Skeletal muscle satellite cell (primary cell): Measurements from ENCODE around the gene FNDC5.

Experiments
- H3K27me3 ChIP-seq: 2 replicates; pipeline ENCODE4 v1.7.0; 2013; ENCODE audit warnings: low read length; ENCODE audit not compliant: control insufficient read depth, insufficient read depth
- H3K36me3 ChIP-seq: 2 replicates; pipeline ENCODE4 v1.7.0; 2013; ENCODE audit warnings: mild to moderate bottlenecking, control low read depth, low read length; ENCODE audit not compliant: insufficient read depth
- H3K4me1 ChIP-seq: 2 replicates; pipeline ENCODE4 v1.7.0; 2013; ENCODE audit warnings: low read length; ENCODE audit not compliant: control insufficient read depth, insufficient read depth
- H3K4me2 ChIP-seq: 2 replicates; pipeline ENCODE4 v1.7.0; 2013; ENCODE audit warnings: mild to moderate bottlenecking, low read length
- H3K4me3 ChIP-seq: 2 replicates; pipeline ENCODE4 v1.7.0; 2013; ENCODE audit warnings: low read length
- H3K9ac ChIP-seq: 2 replicates; pipeline ENCODE4 v1.7.0; 2013; ENCODE audit warnings: mild to moderate bottlenecking, low read depth, low read length, moderate library complexity
- H3K9me3 ChIP-seq: replicated peaks from 2 replicates; pipeline ENCODE4 v1.7.0; 2013; ENCODE audit warnings: mild to moderate bottlenecking, control low read depth, low read length

FNDC5 gene

DNA sequence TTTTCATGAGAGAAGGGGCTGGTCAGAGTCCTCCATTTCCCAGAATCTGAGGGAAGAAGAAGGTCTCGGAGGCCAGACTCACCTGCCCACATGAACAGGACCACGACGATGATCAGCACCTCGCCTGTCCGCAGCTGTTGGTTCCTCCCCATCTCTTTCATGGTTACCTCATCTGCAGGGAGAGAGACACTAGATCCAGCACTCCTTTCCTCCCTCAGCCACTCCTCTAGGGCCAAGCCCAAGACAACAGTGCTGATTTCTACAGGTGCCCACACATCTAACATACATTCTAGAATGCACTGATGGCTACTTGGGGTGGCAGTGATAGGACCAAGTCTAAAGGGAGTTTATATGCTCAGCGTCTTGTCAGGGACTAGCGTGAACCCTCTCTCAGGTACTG, 3.0 kb downstream of the FNDC5 start:
- H3K4me1 ChIP-seq, result peaks cover 15% of the 10 kb centered on the region
- H3K9me3 ChIP-seq, result no peaks in the 10 kb centered on the region
- H3K9ac ChIP-seq, result no peak overlapping the region
- H3K36me3 ChIP-seq, result peaks cover 4% of the 10 kb centered on the region
- no peak overlapping the region for H3K4me3 ChIP-seq
- peaks cover 12% of the 10 kb centered on the region for H3K27me3 ChIP-seq
- no peak overlapping the region for H3K4me2 ChIP-seq

DNA sequence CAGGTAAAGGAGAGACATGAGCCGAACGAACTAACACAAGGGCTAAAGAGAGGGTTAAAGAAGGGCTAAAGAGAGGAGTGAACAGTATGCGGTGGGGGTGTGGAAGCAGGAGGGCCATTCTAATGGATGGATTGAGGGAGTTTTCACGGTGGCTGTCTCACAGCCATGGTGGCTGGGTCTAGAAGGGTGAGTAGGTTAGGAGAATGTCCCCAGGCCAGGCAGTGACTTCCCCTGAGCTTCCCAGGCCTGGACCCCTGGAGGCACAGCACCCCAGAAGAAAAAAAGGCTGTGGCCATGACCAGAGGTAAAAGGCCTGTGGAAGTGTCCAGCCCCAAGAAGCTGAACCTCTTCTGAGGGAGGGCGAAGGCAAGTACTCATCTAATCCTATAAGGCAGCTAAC, 3.6 kb downstream of the FNDC5 start:
- peaks cover 4% of the 10 kb centered on the region for H3K36me3 ChIP-seq
- H3K4me2 ChIP-seq, result no peak overlapping the region
- no peak overlapping the region for H3K4me3 ChIP-seq
- peaks cover 11% of the 10 kb centered on the region for H3K27me3 ChIP-seq
- H3K9ac ChIP-seq, result no peak overlapping the region
- no peaks in the 10 kb centered on the region for H3K9me3 ChIP-seq
- peaks cover 13% of the 10 kb centered on the region for H3K4me1 ChIP-seq

DNA sequence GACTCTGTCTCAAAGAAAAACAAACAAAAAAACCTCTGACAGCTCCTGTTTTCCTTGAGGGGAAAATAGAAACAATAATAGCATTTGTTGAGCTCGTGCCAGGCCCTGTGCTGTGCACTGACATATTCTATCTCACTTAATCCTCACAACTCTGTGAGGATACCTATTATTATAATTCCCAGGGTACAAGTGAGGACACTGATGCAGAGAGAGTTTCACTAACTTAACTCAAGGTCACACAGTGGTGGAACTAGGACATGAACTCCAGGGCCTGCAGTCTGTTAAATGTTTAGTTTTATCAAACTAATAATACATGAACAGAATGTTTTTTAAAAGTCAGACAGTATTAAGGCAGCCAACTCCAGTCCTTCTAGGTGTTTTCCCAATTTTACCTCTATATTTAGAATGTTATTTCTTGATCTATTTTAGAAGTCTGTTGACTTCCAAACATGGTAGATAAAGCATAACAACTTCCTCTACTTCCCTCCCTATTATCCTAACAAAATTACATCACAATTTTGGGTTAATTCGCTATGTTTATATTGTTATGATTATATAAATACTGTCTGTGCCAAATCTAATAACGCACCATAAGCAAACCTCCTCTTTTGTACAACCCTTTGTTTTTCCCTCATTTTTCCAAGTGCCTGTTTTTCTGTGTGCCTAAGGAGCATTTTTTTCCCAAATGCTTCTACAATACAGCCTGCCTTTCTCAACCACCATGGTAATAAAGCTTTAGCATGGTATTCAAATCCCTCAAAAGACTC, 4.9 kb downstream of the FNDC5 start:
- peaks cover 3% of the 10 kb centered on the region for H3K27me3 ChIP-seq
- H3K4me2 ChIP-seq, result no peak overlapping the region
- peaks cover 4% of the 10 kb centered on the region for H3K36me3 ChIP-seq
- H3K9ac ChIP-seq, result no peak overlapping the region
- H3K9me3 ChIP-seq, result no peaks in the 10 kb centered on the region
- H3K4me1 ChIP-seq, result peaks cover 10% of the 10 kb centered on the region
- H3K4me3 ChIP-seq, result no peak overlapping the region

DNA sequence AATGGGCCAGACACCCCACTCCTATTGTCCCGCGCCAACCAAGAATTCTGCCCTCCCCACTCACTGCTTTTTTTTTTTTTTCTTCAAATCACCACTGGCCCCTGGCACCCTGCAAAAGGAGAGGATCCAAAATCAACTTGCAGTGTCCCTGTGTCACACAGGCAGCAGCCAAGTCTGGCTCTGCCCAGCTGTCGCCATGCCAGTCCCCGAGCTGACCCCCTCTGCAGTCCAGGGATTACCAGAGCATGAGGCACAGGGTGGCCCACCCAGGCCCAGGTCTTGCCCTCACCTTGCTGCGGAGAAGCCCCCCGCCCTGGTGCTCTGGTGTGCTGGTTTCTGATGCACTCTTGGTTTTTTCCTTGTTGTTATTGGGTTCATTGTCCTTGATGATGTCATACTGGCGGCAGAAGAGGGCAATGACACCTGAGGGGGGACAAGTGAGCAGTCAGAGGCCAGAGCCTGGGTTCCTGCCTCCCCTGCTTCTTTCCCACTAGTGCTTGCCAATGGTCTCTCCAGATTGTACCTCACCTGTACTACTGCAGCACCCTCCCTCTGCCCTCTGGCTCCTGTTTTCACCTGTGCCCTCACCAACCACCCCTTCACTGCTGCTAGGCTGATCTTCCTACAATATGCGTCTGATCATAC, 6.2 kb downstream of the FNDC5 start:
- Histone ChIP-seq H3K4me2 (no peak overlapping the region), H3K36me3 (peaks cover 6% of the 10 kb centered on the region), H3K4me1 (peaks cover 5% of the 10 kb centered on the region), H3K9me3 (no peaks in the 10 kb centered on the region), H3K9ac (no peak overlapping the region), H3K27me3 (no peaks in the 10 kb centered on the region), H3K4me3 (no peak overlapping the region)

DNA sequence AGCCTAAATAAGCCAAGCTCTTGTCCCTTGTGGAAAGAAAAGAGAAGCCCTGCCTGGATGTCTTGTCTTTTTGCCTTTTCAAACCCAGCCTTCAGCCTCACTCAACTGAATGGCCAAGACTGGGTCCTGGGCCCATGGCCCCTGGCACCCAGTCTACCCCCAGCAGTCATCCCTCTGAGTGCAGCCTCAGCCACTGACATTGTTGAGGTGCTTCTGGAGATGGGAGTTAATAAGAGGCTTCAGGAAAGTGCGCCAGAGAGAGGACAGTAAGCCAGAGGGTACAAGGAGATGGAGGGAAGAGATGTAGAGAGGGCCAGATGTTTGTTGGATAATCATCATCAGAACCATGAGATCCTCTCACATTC, 6.8 kb downstream of the FNDC5 start:
- H3K9me3 ChIP-seq, result no peaks in the 10 kb centered on the region
- peaks cover 5% of the 10 kb centered on the region for H3K4me1 ChIP-seq
- no peak overlapping the region for H3K4me2 ChIP-seq
- no peak overlapping the region for H3K4me3 ChIP-seq
- H3K36me3 ChIP-seq, result peaks cover 10% of the 10 kb centered on the region
- no peak overlapping the region for H3K9ac ChIP-seq
- no peaks in the 10 kb centered on the region for H3K27me3 ChIP-seq

DNA sequence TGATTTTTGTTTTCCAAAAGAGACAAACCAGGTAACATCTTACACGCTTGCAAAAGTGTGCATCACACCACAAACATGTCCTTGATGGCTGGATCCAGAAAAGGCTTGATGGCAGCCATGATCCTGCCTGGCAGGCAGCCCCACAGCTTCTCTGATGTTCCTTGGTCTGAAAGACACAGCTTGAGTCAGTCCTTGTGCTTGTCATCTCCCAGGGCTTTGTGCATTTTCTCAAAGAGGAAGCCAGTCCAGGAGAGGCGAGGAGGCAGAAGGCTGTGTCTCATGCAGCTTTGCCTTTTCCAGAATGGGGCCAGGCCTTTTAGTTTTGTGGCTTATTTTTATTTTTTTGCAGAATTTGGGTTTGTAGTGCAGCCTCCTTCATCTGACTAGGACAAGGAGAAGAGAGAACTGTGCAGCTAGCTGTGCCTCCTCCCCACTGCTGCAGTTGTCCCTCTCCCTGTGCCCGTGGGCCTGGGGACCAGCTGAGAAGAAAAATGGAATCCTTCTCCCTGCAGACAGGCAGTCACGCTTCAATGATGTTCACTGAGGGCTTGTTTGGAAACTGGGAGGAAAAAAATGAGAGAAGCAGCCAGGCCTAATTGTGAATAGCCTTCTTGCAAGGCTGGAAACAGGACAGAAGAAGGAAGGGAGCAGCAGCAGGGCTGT, 7.4 kb downstream of the FNDC5 start:
- H3K9ac ChIP-seq, result no peak overlapping the region
- no peaks in the 10 kb centered on the region for H3K27me3 ChIP-seq
- no peak overlapping the region for H3K4me3 ChIP-seq
- H3K4me1 ChIP-seq, result peaks cover 5% of the 10 kb centered on the region
- H3K36me3 ChIP-seq, result peaks cover 10% of the 10 kb centered on the region
- no peaks in the 10 kb centered on the region for H3K9me3 ChIP-seq
- no peak overlapping the region for H3K4me2 ChIP-seq

DNA sequence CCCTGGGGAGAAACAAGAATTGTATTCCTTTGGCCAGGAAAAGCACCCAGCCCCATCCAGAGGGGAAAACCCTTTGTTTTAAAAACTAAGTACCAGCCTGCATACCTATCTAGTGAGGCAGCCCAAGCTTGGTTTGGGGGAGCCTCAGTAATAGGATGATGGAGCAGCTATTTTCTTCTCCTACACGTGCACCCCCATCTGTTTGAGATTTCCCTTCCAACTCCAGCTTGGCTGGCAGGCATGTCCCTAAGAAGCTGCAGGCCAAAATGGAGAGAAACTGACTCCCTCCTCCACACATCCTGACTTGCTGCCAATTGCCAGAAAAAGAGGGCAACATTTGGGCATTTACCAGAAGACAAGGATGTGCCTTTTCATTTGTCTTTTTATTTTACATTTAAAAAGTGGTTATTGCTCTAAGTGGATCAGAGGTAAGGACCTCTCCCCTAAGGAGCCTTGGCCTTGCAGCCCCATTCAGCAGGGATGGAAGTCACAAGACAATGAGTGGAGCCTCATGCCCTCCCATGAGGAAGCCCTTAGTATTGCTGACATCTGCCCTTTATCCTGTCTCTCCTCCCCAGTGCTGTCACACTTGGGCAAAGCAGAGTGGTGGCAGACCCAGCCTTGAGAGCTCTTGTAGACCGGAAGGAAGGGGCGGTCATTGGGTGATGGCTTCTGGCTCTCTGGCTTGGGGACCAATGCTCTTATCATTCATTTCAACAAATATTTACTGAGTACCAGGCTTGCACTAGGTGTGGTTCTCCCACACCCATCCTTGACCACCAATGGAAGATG, 8.6 kb downstream of the FNDC5 start:
- Histone ChIP-seq H3K9me3 (no peaks in the 10 kb centered on the region), H3K36me3 (peaks cover 10% of the 10 kb centered on the region), H3K4me2 (no peak overlapping the region), H3K9ac (no peak overlapping the region), H3K27me3 (no peaks in the 10 kb centered on the region), H3K4me3 (no peak overlapping the region), H3K4me1 (peaks cover 5% of the 10 kb centered on the region)

DNA sequence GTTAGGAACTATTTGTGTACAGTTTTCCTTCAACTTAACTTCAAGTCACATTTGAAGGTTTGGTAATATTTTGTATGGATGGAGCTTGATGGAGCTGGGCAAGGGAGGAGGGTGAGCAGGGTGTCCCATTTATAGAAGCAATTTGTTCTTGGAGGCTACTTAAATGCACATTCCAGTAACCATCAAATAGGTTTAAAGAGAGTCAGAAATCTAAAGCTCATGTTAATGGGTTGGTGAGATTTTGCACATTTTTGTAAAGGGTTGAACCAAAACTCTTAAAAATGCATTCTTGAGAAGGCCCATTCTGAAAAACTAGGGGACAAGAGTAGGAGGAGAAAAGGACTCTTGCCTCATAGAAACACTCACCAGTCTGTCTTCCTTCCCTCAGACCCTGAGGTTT, 10.1 kb downstream of the FNDC5 start:
- peaks cover 19% of the 10 kb centered on the region for H3K36me3 ChIP-seq
- H3K4me2 ChIP-seq, result no peak overlapping the region
- H3K9me3 ChIP-seq, result no peaks in the 10 kb centered on the region

DNA sequence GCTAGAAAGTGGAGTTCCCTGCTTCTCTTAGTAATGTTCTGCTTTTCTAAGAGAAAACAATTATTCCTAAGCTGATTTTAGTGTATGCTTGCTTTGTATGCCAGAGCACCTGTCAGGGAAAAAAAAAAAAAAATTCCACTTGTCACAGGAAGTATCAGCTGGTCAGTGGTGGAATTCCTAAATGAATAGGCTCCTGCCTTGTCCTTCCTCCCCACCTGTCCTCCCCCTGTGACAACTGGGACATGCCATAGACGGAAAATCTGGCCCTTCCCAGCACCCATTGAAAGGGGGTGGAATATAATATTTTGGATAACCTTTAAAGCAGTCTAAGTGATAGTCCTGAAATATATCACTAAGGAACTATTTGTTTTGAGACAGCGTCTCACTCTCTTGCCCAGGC, 10.8 kb downstream of the FNDC5 start:
- no peak overlapping the region for H3K9ac ChIP-seq
- H3K36me3 ChIP-seq, result peaks cover 19% of the 10 kb centered on the region
- no peaks in the 10 kb centered on the region for H3K9me3 ChIP-seq
- H3K4me2 ChIP-seq, result no peak overlapping the region
- no peak overlapping the region for H3K4me3 ChIP-seq
- peaks cover 5% of the 10 kb centered on the region for H3K4me1 ChIP-seq
- H3K27me3 ChIP-seq, result no peaks in the 10 kb centered on the region

More for the DNA sequence above, 10.1 kb downstream of the FNDC5 start:
- Histone ChIP-seq H3K27me3 (no peaks in the 10 kb centered on the region), H3K4me3 (no peak overlapping the region), H3K9ac (no peak overlapping the region), H3K4me1 (peaks cover 5% of the 10 kb centered on the region)

DNA sequence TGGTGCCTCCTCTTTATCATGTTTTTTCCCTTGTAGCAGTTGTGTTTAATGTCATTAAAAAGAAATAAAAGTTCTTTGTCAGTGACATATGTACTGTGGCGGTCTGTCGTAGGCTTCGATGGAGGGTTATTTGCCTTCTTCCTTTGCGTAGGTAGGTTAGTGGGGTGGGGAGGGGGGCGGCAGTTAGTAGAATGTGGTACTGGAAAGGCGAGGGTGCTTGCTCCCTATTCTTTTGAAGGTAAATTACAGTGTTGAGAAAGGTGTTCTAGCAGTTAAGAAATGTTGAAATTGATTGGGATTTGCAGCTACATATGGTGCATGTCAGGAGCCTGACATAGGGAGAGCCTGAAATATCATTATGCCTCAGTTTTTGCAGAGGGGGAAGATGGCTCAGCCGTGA, 11.9 kb downstream of the FNDC5 start:
- Histone ChIP-seq H3K4me2 (no peak overlapping the region), H3K36me3 (peaks cover 29% of the 10 kb centered on the region), H3K27me3 (no peaks in the 10 kb centered on the region), H3K9ac (no peak overlapping the region), H3K4me3 (no peak overlapping the region), H3K9me3 (no peaks in the 10 kb centered on the region), H3K4me1 (peaks cover 5% of the 10 kb centered on the region)

DNA sequence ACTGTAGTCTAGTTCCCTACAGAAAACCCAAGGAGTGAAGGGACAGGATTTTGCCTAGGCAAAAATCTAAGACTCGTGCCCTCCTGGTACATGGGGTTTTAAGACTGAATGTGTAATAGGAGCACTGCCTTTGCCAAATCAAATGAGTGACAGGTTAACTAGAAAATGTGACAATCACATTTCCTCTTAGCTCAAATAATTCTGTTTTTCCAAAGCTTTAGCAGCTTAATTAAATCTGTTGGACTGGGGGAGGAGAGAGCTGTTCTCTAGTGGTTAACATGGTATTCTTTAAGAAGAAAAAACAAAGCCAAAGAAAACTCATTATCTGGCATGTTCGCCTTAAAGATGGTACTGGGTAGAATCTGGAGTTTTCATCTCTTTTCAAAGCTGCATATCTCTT, 12.6 kb downstream of the FNDC5 start:
- no peak overlapping the region for H3K4me2 ChIP-seq
- no peak overlapping the region for H3K9ac ChIP-seq
- no peak overlapping the region for H3K4me3 ChIP-seq
- peaks cover 5% of the 10 kb centered on the region for H3K4me1 ChIP-seq
- peaks cover 27% of the 10 kb centered on the region for H3K36me3 ChIP-seq
- H3K9me3 ChIP-seq, result no peaks in the 10 kb centered on the region
- H3K27me3 ChIP-seq, result no peaks in the 10 kb centered on the region
